Measurements from ENCODE around the gene ITLN1.

- TF ChIP-seq, protein P1, sequence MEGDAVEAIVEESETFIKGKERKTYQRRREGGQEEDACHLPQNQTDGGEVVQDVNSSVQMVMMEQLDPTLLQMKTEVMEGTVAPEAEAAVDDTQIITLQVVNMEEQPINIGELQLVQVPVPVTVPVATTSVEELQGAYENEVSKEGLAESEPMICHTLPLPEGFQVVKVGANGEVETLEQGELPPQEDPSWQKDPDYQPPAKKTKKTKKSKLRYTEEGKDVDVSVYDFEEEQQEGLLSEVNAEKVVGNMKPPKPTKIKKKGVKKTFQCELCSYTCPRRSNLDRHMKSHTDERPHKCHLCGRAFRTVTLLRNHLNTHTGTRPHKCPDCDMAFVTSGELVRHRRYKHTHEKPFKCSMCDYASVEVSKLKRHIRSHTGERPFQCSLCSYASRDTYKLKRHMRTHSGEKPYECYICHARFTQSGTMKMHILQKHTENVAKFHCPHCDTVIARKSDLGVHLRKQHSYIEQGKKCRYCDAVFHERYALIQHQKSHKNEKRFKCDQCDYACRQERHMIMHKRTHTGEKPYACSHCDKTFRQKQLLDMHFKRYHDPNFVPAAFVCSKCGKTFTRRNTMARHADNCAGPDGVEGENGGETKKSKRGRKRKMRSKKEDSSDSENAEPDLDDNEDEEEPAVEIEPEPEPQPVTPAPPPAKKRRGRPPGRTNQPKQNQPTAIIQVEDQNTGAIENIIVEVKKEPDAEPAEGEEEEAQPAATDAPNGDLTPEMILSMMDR (IDR thresholded peaks at IDR 0.05), result no peak
- TF ChIP-seq ZFX (IDR thresholded peaks at IDR 0.05; ENCODE audit: borderline replicate concordance), result no peak
These were observed 47.9 kb downstream of the ITLN1 start for GRCh38 chr1:160836981-160837557.
